Esophagus mucosa (tissue), 1 donor: ENCODE measurements around the gene REL. TPM values are rescaled to one million over a fixed set of nuclear protein-coding genes. Genes with fewer than 3 reads are reported as not detected.
"Not testable (repeated sequence)": the region's sequence is repeated elsewhere in the genome, so short reads cannot be mapped to it uniquely, and the experiment has no call there.

Source experiments
- ATAC-seq: fragments of 200-7000 bp; cut with Tn5 transposase; one replicate; pipeline ENCODE4 v1.9.1; 2020
- total RNA-seq: library from RNA; stranded (reverse); gene quantifications from one replicate; pipeline ENCODE4 v1.2.4, GENCODE V29; 2023
- donor health status: DM: yes; HTN: yes; CAD: no.

The REL gene
- total RNA-seq = 19.8 TPM

DNA sequence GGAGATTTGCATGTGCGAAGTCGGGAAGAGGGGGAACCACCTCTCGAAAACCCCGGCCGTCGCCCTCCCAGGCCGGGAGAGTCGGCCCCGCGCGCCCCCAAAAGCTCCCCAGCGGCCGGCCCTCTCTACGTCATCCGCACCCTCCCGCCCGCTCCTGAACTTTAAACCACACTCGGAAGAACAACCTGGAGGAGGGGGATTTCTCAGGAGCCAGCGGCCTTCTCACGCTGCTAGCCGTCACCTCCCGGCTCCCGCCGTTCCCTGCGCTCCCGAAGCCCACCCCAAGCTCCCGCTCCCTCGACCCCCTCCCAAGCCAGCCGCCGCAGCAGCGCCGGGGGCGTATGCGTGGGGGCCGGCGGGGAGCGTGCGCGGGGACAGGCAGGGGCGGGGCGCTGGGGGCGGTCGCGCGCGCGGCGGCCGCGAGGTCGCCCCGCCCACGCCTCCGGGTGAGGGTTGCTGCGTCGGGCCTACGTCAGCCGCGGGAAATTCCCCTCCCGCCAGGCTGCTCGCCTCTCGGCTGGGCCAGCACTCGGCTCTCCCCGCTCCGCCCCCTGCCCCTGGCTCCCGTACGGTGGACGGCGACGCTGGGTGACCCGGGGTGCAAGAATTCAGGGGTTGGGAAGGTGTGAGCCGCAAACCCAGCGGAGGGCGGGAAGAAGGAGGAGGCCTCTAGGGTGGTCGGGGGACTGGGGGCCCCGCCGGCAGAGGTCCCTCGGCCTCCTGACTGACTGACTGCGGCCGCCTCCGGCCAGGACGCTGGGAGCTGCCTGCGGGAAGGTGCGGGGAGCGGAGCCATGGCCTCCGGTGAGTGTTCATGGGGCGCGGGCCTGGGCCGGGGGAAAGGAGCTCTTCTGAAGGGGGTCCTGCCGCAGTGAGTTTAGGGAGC is at the start of gene REL:
REL (plus strand) TSS at position 528 of the 886 bp plus-strand sequence; CDS start at position 795, 267 bp downstream.
- ATAC-seq = peak; percentile 94

DNA sequence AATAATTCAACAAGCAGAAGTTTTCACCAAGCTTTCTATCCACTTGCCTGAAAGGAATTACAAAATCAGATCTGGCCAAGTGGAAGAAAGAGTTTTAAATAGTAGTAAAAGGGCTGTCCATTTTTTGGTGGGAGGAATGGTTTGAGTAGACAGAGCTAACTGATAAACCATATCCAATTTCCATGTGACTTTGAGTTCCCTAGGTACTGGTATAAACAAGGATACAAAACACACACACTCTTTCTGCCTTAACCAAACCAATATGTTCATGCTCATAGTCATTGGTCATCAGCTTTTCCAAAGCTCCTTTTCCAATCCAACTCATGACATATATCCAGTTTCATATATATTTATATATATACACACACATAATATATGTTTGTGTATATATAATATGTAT is 49.5 kb upstream of the REL start:
- ATAC-seq = no peak

DNA sequence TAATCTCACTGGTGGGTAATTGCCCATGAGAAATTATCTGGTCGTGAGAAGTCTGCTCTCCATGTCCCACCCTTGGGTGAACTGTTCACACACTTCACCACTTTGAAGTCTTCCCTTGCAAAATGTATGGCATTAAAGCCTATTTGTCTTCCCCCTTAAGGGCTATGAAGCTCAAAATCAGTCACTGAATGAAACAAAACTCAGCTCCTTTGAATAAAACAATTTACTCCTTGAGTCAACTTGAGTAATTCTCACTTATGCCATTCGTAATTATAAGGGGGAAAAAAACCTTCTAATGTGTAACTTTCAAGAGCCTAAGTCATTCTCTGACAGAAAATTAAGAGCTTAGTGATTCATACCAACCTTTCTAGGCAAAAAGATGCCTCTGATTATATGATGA is 48.8 kb upstream of the REL start:
- ATAC-seq = no peak

DNA sequence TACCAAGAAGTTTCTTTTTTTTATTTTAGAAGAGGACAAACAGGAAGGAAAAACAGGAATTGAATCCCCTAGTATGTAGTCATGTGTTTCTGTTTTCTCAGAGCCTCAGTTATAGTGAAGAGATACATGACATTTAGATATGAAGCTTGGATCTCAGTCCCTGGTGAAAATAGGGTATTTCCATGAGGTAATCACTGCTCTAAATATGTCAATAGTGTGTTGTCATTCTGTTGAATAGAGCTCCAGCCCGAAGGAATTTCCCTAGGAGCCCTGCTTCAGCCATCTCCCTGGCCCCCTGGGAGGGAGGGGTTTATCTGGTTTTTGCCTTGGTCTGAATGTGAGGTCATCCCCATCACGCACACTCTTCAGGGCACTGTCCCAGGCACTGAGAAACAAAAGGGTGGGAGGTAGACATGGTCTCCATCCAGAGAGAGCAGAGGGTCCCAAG is 47.1 kb upstream of the REL start:
- ATAC-seq = no peak

DNA sequence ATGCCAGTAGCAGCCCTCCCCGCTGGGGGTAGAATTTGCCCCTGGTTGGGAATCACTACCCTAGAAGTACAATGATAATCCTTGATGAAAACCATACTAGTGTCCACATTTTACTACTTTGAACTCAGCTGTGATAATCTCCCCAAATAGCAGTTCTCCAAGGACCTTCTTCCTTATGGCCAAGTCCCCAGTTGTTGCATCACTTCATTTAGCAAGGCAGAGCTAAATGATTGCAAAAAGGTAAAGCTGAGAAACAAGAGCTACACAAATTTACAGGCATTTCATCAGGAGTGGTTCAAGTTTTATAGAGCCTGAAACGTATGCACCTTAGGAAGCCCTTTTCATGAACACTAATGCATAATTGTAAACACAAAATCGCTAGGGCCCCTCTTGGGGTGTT is 44.9 kb upstream of the REL start:
- ATAC-seq = no peak

DNA sequence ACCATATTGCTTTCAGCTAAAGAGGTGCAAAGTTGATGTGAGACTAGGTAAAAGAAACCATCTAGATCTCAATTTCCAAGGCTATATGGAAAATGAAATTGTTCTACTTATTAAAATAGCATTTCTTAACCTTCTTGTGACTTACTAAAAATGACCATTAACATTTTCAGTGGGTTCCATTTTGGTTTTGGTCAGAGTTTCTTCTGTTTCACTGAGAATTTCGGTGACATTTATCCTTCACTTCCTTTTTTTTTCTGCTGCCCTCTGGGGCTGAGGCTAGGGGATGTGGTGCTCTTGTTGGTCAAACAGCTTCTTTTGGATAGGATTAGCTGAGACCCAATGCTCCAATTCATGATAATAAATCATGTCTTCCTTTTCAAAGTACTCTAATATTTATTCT is 44.3 kb upstream of the REL start:
- ATAC-seq = no peak

DNA sequence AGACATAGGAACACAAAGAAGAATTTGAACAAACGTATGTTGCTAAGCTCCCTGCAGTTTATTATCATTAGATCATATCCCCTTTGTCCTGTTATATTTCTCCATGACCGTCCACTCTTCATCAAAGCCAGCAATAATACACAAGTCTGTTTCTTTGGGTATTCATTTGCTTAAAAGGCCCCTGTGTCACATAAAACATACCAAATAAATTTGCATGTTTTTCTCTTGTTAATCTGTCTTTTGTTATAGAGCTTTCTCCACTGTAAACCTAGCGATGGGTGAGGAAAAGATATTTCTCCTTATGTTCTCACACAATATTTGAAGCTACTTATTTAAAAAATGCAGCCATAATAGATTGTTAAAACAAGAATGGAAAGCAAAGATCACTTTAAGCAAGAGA is 42.9 kb upstream of the REL start:
- ATAC-seq = no peak

DNA sequence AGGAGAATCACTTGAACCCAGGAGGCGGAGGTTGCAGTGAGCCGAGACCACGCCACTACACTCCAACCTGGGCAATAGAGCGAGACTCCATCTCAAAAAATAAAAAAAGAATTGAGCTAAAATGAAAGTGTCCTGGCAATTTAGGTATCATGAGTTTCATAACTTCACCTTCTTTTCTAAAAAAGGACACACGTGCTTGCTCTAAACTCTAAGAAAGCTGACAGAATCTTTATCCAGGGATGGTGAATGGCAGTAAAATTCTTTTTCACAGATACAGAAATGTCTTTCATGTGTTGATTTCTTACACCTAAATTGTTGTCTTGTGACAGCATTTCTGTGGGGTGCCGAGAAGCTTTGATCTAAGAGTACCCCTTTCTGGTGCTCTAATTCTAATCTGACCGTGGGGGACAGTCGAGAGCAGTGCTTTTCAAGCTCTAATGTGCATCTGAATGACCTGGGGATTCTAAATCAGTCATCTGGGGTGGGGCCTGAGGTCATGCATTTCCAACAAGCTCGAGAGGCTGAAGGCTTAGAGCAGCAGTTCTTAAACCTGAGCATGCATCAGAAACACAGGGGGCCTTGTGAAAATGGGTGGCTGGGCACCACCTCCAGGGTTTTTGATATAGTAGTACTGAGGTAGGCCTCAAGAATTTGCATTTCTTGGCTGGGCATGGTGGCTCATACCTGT is 42.1 kb upstream of the REL start:
- ATAC-seq = no peak

DNA sequence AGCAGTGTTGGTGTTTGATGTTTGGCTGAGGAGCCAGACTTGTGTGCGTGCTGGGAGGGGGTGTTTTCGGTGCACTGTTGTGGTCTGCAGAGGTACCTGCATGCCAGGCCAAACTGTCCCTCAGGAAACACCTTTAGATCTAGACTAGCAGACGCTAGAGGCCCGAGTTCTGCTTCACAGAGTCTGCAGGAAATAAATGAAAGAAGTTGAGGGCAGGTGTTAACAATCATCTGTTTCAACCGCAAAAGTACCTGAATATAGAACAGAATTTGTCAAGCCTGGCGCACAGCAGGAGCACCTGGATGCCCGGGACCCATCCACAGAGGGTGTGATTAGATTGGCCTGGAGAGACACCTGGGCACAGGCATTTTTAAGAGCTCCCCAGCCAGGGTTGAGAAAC is 40.5 kb upstream of the REL start:
- ATAC-seq = peak; percentile 69

DNA sequence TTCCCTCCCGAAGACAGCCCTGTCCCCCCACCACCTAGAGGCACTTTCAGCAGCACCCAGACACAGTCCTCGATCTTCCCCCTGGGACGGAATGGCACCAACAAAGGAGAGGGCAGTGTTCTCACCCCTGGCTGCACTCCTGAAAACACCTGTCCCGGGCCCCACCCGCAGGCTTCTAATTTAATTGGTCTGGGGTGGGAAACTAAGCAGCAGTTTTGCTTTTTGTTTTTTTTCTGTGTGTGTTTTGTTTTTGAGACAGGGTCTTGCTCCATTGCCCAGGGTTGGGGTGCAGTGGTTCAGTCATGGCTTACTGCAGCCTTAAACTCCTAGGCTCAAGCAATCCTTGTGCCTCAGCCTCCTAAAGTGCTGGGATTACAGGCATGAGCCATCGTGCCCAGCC is 38.4 kb upstream of the REL start:
- ATAC-seq = no peak

DNA sequence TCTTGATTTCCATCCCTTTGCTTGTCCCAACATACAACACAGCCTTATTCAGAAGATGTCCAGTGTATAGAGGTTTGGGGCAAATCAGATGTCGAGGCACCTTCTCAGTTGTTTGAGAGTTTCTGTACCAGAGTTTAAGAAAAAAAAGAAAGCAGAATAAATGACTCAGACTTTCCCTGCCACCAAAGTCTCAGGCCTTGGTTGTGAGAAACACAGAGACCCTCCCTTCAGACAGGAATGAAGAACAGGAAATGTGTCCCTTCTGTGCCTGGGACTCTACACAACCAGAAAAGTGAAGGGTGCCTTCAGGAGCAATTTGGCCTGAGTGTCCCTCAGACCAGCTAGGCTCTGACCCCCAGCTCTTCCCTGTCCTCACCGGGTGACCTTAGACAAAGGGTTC is 37.3 kb upstream of the REL start:
- no peak for ATAC-seq

DNA sequence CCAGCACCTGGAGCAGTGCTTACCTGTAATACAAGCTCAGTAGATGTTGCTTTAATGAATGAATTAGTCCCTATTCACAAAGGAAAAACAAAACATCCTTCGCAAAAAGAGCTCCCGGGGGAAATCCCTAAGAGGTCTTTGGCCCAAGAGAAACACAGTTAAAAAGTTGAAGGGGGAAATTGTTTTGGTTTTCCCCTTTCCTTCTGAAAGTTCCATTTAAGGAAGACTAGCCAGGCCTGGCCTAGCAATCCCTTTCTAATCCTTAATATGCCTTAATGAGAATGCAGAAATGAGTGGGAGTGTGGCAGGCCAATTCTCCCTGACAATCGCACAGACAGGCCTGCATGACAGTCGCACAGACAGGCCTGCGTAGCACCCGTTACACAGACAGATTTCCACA is 33.5 kb upstream of the REL start:
- no peak for ATAC-seq

DNA sequence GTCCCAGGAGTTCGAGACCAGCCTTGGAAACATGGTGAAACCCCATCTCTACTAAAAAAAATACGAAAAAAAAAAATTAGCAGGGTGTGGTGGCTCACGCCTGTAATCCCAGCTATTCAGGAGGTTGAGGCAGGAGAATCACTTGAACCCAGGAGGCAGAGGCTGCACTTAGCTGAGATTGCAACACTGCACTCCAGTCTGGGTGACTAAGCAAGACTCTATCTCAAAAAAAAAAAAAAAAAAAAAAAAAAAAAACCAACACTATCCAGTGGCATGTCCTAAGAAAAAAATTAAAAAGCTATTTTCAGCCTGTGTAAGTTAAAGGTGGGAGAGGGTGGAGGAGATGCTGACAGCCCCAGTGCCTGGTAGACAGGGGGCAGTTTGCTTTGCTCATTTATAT is 32.2 kb upstream of the REL start:
- peak; percentile 10 for ATAC-seq

DNA sequence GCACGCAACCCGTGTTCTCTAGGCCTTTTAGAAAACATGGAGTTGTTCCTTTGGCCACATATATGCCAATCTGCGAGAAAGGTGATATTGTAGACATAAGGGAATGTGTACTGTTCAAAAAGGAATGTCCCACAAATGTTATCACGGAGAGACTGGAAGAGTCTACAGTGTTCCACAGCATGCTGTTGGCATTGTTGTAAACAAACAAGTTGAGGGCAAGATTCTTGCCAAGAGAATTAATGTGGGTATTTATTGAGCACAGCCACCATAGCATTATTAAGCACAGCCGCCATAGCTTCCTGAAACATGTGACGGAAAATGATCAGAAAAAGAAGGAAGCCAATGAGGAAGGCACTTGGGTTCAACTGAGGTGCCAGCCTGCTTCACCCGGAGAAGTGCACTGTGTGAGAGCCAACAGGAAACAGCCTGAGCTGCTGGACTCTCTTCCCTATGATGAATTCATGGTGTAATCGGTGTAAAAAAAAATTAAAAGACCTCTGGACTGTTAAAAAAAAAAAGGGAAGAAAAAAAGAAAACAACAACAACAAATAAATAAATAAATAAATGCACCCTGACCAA is 29.0 kb upstream of the REL start:
- ATAC-seq = no peak

DNA sequence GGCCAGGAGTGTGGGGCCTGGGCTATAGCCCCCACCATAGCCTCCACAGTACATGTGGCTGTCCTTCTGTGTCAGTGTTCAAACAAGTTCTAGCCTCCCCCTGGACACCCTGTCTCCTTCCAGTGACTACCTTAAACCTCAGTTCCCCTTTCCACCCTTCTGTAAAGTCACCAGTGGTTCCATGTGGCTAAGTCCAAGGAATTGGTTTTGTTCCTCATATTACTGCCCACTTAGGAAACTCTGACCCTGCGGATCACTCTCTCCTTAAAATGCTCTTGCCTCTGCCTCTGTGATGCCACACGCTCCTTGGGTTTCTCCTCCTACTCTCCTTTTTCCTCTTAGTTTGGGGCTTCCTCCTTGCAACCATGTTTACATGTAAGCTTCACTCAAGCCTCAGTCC is 27.8 kb upstream of the REL start:
- no peak for ATAC-seq

DNA sequence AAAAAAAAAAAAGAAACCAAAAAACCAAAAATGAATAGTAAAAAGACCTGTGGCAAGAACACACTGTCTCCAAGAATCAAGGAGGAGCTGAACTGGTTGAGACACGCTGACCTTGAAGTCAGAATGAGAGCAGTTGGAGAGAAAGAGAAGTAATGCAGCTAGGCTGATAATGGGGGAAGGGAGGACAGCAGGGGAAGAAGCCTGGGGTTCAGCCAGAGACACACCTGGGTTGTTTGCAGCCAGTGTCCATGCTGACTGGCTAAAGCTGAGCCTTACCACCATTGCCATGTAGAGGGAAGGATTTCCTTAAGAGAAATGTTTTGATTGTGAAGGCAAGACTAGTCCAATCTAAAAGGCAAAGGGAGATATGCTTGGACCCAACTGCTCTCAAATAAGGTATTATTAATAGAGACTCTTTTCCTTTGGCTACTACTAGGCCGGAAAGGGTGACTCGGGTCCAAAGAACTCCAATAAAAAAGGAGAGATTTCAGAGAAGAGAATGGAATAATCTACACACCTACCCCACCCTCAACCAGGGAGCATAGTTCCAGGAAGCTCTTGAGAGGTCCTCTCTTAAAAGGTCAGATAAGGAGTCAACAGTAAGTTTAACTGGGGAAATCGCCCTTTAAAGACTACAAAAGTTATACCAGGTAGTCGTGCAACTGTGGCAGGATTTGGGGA is 25.2 kb upstream of the REL start:
- ATAC-seq = no peak

DNA sequence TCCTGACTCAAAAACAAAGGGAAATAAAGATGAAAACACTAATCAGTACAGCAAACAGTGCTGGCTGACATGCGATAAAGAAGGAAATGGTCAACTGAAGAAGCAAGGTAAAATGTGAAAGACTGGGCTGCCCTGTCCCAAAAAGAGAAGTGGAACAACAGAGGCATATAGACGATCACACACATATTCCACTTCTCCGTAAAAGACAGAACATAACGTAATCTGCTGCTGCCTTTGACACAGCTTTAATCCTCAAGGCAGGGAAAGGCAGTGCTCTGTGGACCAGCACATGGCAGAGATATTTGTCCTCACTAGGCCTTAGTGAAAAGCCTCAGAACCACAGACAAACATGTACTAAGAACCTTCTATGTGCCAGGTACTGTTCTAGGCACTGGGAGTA is 24.3 kb upstream of the REL start:
- ATAC-seq = no peak

DNA sequence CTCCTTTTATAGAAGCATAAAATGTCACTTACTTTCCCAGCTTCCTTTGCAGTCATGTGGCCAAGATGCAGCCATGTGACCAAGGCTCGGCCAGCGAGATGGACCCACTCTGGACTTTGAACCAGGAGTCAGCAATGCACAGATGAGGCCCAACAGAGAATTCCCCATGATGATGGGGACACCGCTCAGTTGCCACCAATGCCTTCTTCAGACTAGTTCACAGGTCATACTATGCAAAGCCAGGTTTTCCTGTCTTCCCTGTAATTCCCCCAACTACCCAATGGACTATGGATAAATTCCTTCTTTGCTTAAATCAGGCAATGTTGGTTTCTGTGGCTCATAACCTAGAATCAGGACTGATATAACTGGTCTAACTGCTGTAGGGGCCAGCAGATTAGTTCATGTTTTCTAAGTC is 22.5 kb upstream of the REL start:
- ATAC-seq = peak; percentile 67

DNA sequence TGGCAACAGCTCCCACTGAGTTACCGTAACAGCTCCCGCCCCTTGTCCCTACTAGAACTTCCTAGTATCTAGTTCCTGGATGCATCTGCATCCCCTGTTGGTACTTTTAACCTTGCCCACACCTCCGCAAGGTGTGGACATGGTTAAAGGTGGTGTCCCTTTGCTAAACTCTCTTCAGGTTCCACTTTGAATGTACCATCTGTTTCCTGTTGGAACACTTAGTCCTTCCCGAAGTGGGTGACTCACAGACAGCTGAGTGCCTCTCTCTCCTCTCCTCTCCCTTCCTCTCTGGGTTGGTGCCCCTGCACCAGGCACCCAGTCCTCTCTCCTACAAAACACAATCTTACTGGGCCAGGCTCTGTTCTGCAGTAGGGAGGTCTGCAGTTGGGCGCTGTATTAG is 19.6 kb upstream of the REL start:
- ATAC-seq = peak; percentile 91

DNA sequence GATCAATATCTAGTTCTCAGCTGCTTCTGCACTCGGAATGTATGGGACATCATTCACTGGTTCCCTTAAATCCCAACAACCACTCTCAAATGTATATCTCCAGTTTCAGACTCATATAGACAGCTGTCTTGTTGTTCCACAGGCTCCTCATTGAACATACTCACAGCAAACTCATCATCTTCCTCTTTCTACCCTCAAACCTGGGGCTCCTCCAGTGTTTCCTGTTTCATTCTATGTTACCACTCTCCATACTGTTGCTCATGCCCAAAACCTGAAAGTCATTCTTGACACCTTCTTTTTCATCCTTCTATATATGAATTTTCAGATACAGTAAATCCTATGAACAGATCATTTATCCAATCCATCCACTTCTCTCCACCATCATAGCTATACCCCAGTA is 18.7 kb upstream of the REL start:
- ATAC-seq = no peak

DNA sequence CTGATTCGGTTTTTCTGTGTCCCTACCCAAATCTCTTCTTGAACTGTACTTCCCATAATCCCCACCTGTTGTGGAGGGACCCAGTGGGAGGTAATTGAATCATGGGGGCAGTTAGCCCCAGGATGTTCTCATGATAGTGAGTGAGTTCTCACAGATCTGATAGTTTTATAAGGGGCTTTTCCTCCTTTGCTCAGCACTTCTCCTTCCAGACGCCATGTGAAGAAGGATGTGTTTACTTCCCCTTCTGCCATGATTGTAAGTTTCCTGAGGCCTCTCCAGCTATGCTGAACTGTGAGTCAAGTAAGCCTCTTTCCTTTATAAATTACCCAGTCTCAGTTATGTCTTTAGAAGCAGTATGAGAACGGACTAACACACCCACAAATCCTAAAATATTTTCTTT is 16.0 kb upstream of the REL start:
- ATAC-seq = not testable (repeated sequence)

DNA sequence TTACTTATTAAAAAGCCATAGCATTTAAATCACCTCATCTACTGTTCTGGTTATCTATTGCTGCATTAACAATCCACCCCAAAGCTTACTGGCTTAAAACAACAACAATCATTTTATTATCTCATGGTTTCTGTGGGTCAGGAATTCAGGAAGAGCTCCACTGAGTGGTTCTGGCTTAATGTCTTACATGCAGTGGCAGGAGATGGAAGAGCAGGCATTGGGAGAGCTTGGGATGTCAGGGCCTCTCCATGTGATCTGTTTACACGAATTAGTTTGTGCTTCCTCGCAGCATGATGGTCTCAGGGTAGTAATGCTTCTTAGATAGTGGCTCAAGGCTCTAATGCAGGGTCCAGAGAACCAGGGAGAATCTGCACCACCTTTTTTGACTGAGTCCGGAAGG is 14.4 kb upstream of the REL start:
- no peak for ATAC-seq

DNA sequence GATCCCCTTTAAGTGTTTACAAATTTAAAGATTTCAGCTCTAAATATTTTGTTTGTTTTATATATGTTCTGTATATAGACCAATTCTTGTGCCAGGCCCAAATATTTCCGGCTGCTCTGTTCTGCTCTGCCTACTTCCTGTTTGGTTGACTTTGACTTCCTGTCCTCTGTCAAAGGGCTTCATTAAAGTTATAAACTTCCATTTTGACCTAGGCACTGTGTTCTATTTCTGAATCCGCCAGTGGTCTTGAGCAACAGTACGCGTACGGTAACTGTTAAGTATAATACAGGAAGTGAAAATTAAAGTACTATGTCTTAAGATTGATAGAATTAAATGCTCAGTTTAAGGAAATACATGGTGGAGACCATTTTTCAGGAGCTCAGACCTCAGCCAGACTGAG is 13.5 kb upstream of the REL start:
- peak; percentile 64 for ATAC-seq
